Subcutaneous adipose tissue (tissue), 4 donors: ENCODE measurements around the gene PHKA2. TPM values are rescaled to one million over a fixed set of nuclear protein-coding genes. Genes with fewer than 3 reads are reported as not detected.

Source experiments
- CTCF ChIP-seq: fragments of 450-650 bp; IDR thresholded peaks from one replicate; pipeline ENCODE4 v1.5.1; 2016; ENCODE audit warnings: low read depth, mild to moderate bottlenecking, control low read depth, antibody characterized with exemption, moderate library complexity
- total RNA-seq, 4 donors: library from RNA; depleted of rRNA; stranded (reverse); fragments of >200 nt; gene quantifications; one replicate each; pipeline ENCODE4 v1.1.0, GENCODE V29; 2016

The PHKA2 gene
- total RNA-seq, 4 donors from 2014 or later: 14.8 to 57.3 (median 15.7) TPM

- no peak for TF ChIP-seq CTCF
Observed at GRCh38 chrX:18995221-18995620, 11.3 kb upstream of the PHKA2 start.

- no peak for TF ChIP-seq CTCF
Observed at GRCh38 chrX:18994713-18995112, 10.8 kb upstream of the PHKA2 start.

GRCh38 chrX:18992829-18993228 lies 8.9 kb upstream of the PHKA2 start:
- TF ChIP-seq CTCF: no peak

- no peak for TF ChIP-seq CTCF
Observed at GRCh38 chrX:18985186-18985435, 1.2 kb upstream of the PHKA2 start.

GRCh38 chrX:18984381-18985185 lies 669 bp upstream of the PHKA2 start:
- TF ChIP-seq CTCF: no peak

- TF ChIP-seq CTCF: no peak
Observed at GRCh38 chrX:18981124-18981807, 2.6 kb downstream of the PHKA2 start.

- no peak for TF ChIP-seq CTCF
Observed at GRCh38 chrX:18974993-18975392, 8.9 kb downstream of the PHKA2 start.
